HEK293T (cell line): ENCODE data around the gene KRT33B.

Experiments
- CTCF ChIA-PET: fragments of 350-600 bp; formaldehyde crosslinking; extraction: SDS; loops from one replicate; lab custom pipeline; 2021; ENCODE audit warnings: antibody characterized with exemption, inconsistent platforms; lab: Yijun Ruan, JAX
- POLR2A ChIA-PET: fragments of 350-600 bp; formaldehyde crosslinking; extraction: SDS; loops from one replicate; lab custom pipeline; 2020; ENCODE audit warnings: antibody characterized with exemption, inconsistent platforms; lab: Yijun Ruan, JAX
- DNase-seq: peaks from one replicate; pipeline ENCODE4 v3.0.0; 2012; ENCODE audit warnings: mixed read lengths; ENCODE audit errors: extremely low spot score
- ARNT ChIP-seq: fragments of 450-650 bp; IDR thresholded peaks from 2 replicates; pipeline ENCODE4 v1.6.1; 2017; ENCODE audit warnings: mild to moderate bottlenecking
- BHLHE40 ChIP-seq: fragments of 450-650 bp; IDR thresholded peaks from 2 replicates; pipeline ENCODE4 v1.6.1; 2016; ENCODE audit warnings: mild to moderate bottlenecking, moderate library complexity, borderline replicate concordance
- CTBP1 ChIP-seq: fragments of 450-650 bp; IDR thresholded peaks from 2 replicates; pipeline ENCODE4 v1.6.1; 2016; ENCODE audit warnings: borderline replicate concordance
- ELF4 ChIP-seq: fragments of 450-650 bp; IDR thresholded peaks from 2 replicates; pipeline ENCODE4 v1.6.1; 2017; ENCODE audit warnings: antibody characterized with exemption
- FOXA1 ChIP-seq: fragments of 450-650 bp; IDR thresholded peaks from 2 replicates; pipeline ENCODE4 v1.6.1; 2016; ENCODE audit warnings: mild to moderate bottlenecking
- FOXK2 ChIP-seq: fragments of 450-650 bp; IDR thresholded peaks from 2 replicates; pipeline ENCODE4 v1.6.1; 2016; ENCODE audit warnings: mild to moderate bottlenecking
- FOXM1 ChIP-seq: fragments of 450-650 bp; IDR thresholded peaks from 2 replicates; pipeline ENCODE4 v1.6.1; 2017; ENCODE audit warnings: mild to moderate bottlenecking, borderline replicate concordance
- HDGF ChIP-seq: fragments of 450-650 bp; IDR thresholded peaks from 2 replicates; pipeline ENCODE4 v1.6.1; 2017; ENCODE audit warnings: antibody characterized with exemption, borderline replicate concordance
- L3MBTL2 ChIP-seq: fragments of 450-650 bp; conservative IDR thresholded peaks from 2 replicates; pipeline ENCODE4 v1.6.1; 2016; ENCODE audit warnings: mild to moderate bottlenecking
- LEF1 ChIP-seq: fragments of 450-650 bp; IDR thresholded peaks from 2 replicates; pipeline ENCODE4 v1.6.1; 2017; ENCODE audit warnings: mild to moderate bottlenecking, borderline replicate concordance
- NFRKB ChIP-seq: fragments of 450-650 bp; IDR thresholded peaks from 2 replicates; pipeline ENCODE4 v1.6.1; 2016; ENCODE audit warnings: mild to moderate bottlenecking, moderate library complexity
- SP1 ChIP-seq: fragments of 450-650 bp; IDR thresholded peaks from 2 replicates; pipeline ENCODE4 v1.6.1; 2017
- SUZ12 ChIP-seq: fragments of 450-650 bp; IDR thresholded peaks from 2 replicates; pipeline ENCODE4 v1.6.1; 2016; ENCODE audit warnings: mild to moderate bottlenecking
- TARDBP ChIP-seq: fragments of 450-650 bp; IDR thresholded peaks from 2 replicates; pipeline ENCODE4 v1.6.1; 2016
- ZNF384 ChIP-seq: fragments of 450-650 bp; IDR thresholded peaks from 2 replicates; pipeline ENCODE4 v1.6.1; 2016
- TF ChIP-seq, protein P1 (sequence below): fragments of 450-650 bp; IDR thresholded peaks from 2 replicates; pipeline ENCODE4 v1.6.1; 2016

KRT33B gene

DNA sequence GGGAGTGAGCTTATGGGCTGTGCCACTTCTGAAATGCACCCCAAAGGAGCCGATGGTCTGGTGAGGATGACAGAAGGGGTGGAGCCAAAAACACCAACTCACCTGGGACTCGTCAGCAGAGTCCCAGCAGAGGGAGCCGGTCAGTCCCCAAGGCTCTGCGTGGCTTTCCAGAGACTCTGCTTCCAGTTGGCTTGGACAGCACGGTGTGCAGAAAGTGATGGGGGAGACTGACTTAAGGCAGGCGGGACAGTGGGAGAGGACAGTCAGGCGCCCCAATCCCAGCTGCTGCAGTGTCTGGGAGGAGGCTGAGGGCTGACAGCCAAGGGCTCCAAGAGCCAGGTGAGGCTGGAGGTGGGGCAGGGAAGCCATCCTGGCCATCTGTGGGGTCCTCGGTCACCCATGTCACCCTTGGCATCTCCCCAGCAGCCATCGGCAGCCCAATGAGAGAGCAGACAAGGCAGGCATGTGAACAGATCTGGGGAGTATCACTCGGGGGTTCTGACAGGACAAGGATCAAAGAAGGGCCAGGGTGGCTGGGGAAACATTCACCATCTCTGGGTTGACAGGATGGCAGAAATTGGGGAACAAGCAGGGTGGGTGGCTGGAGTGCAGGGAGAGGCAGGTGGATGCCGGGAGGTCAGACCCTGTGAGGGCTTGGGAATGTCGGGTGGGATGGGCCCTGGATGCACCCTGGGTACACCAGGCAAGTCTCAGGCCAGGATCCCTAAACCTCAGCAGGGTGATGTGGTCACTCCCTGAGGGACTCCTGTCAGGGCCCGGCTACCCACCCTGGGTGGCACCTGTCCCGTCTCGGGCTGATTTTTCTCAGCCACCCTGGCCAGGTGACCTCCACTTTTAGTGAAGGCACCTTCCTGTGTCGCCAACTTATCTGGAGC is 45.2 kb downstream of the KRT33B start:
- ChIA-PET CTCF (no interaction called here), POLR2A (no interaction called here)
- TF ChIP-seq FOXM1 (no peak), FOXA1 (no peak), ARNT (no peak), TARDBP (no peak), SP1 (no peak), ZNF384 (no peak), L3MBTL2 (no peak), CTBP1 (no peak), LEF1 (no peak), ELF4 (no peak), SUZ12 (no peak), NFRKB (no peak), FOXK2 (no peak), BHLHE40 (no peak), HDGF (no peak)
- DNase-seq = no peak

DNA sequence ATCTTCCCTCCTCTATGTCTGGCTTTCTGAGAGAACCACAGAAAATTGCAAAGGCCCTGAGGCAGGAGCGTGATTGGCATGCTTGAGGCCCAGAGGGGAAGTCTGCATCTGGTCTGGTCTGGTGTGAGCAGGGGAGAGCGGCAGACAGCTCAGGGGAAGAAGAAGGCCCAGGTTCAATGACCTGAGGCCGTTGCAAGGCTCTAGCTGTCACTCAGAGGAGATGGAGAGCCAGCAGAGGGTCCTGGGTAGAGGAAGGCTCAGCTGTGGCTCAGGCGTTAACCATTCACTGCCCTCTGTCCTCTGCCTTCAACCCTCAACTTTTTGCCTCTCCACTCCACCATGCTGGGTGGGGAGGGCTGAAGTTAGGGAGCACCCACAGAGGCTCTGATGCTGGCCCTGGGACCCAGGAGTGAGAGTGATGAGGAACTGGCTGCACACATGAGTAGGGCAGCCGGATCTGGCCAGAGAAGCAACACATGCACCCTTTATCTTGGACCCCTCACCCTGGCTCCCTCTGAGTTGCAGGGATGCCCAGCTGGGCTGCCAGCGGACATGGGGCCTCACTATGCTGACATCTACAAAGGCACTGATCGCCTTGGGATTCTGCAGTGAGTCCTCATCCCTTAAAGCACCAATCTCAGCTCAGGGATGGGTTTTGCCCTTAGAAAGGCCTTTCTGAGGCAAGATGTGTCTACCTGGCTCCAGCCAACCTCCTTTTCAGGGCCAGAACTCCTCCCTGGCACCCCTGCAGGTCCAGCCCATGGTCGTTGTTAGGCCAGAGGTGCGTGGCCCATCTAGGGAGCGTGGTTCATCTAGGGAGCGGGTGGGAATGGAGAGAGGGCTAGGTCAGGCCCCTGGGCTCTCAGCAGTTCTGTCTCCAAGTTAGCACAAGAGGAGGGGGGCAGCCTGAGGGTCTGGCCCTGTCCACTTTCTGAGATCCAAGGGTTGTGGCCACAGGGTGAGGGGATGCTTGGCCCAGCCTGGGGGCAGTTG is 46.4 kb downstream of the KRT33B start:
- CTCF ChIA-PET = interaction anchor here (0.6 to 2.3 kb wide), 16 partner anchors 8 to 747 kb away, joined by 3 to 7 read pairs (median 4); partner anchors contain the start of genes KRTAP16-1 and KRTAP29-1
- DNase-seq = no peak
- POLR2A ChIA-PET = no interaction called here

DNA sequence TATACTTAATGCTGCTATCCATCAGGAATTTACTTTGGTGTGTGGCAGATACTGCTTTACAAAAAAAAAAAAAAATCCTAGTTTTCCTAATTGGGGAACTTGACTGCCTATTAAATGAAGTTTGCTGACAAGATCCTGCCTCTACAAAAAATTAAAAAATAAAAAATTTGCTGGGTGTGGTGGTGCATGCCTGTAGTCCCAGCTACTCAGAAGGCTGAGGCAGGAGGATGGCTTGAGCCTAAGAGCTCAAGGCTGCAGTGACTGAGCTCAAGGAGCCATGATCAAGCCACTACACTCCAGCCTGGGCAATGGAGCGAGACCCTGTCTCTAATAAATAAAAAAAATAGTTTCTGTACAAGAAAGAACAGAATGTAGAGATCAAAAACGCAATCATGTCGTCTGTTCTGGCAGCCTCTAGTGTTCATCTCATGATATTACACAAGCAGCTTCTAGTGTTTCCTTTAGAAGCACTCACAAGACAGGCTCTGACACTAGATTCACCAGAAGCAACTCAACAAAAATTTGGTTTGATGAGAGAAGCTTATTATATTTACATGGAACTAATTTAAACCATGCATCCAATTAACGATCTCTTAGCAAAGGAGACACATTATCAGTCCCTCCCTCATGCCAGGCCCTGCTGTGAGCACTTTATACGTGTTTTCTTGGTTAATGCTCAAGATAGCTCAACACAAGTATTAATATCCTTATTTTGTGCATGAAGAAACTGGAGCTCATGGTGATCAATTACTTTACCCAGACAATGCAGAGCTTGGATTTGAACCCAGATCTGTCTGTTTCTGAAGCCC is 47.3 kb downstream of the KRT33B start:
- DNase-seq = peak; percentile 22
- ChIA-PET POLR2A (no interaction called here), CTCF (interaction anchor here (0.6 to 2.3 kb wide), 16 partner anchors 8 to 467 kb away, joined by 3 to 7 read pairs (median 4); partner anchors contain the start of genes KRTAP16-1 and KRTAP29-1)
- TF ChIP-seq SUZ12 (no peak), HDGF (no peak), FOXA1 (no peak), TARDBP (no peak), ARNT (no peak), LEF1 (no peak)

More for the DNA sequence above, 46.4 kb downstream of the KRT33B start:
- TF ChIP-seq FOXK2 = no peak
- no peak for TF ChIP-seq SUZ12
- no peak for TF ChIP-seq FOXM1
- TF ChIP-seq TARDBP = no peak
- TF ChIP-seq SP1 = no peak
- no peak for TF ChIP-seq HDGF
- no peak for TF ChIP-seq BHLHE40
- TF ChIP-seq, protein P1, sequence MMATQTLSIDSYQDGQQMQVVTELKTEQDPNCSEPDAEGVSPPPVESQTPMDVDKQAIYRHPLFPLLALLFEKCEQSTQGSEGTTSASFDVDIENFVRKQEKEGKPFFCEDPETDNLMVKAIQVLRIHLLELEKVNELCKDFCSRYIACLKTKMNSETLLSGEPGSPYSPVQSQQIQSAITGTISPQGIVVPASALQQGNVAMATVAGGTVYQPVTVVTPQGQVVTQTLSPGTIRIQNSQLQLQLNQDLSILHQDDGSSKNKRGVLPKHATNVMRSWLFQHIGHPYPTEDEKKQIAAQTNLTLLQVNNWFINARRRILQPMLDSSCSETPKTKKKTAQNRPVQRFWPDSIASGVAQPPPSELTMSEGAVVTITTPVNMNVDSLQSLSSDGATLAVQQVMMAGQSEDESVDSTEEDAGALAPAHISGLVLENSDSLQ = no peak
- TF ChIP-seq ELF4 = no peak
- no peak for TF ChIP-seq CTBP1
- TF ChIP-seq ARNT = no peak
- no peak for TF ChIP-seq FOXA1
- TF ChIP-seq NFRKB = no peak
- no peak for TF ChIP-seq ZNF384
- no peak for TF ChIP-seq LEF1
- TF ChIP-seq L3MBTL2 = no peak

DNA sequence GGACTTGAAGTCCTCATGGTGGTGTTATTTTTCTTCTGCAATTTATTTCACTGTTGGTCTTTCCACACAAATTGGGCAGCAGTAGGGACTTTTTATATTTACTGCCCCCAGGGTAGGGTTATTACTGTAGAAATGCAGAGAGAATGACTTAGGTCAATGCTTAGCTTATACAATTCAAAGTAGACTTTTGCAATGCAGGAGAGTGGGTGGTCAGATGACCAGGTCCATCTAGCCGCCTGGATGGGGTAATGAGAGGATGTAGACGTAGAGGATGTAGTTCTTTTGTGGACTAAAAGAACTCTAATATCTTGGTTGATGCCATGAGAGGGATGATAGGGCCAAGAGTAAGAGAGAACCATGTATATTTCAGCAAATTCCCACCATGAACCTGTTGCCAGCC is 51.4 kb downstream of the KRT33B start:
- no peak for DNase-seq
- TF ChIP-seq LEF1 = no peak
- no peak for TF ChIP-seq BHLHE40
- no peak for TF ChIP-seq CTBP1
- no peak for TF ChIP-seq ELF4
- TF ChIP-seq HDGF = no peak
- TF ChIP-seq NFRKB = no peak
- TF ChIP-seq TARDBP = no peak
- TF ChIP-seq FOXK2 = no peak
- no peak for TF ChIP-seq FOXM1
- TF ChIP-seq SP1 = no peak
- TF ChIP-seq, protein P1 = no peak
- TF ChIP-seq ARNT = no peak
- TF ChIP-seq ZNF384 = no peak
- no peak for TF ChIP-seq L3MBTL2
- no peak for TF ChIP-seq FOXA1
- TF ChIP-seq SUZ12 = no peak
- CTCF ChIA-PET = no interaction called here
- POLR2A ChIA-PET = no interaction called here
